ENCODE data around the gene DISC1. TPM values are rescaled to one million over a fixed set of nuclear protein-coding genes. Genes with fewer than 3 reads are reported as not detected.
"Not testable (repeated sequence)": the region's sequence is repeated elsewhere in the genome, so short reads cannot be mapped to it uniquely, and the experiment has no call there.

DISC1 gene
- total RNA-seq, 2 donors from 2014 or later: 7.9 to 10.9 TPM

DNA sequence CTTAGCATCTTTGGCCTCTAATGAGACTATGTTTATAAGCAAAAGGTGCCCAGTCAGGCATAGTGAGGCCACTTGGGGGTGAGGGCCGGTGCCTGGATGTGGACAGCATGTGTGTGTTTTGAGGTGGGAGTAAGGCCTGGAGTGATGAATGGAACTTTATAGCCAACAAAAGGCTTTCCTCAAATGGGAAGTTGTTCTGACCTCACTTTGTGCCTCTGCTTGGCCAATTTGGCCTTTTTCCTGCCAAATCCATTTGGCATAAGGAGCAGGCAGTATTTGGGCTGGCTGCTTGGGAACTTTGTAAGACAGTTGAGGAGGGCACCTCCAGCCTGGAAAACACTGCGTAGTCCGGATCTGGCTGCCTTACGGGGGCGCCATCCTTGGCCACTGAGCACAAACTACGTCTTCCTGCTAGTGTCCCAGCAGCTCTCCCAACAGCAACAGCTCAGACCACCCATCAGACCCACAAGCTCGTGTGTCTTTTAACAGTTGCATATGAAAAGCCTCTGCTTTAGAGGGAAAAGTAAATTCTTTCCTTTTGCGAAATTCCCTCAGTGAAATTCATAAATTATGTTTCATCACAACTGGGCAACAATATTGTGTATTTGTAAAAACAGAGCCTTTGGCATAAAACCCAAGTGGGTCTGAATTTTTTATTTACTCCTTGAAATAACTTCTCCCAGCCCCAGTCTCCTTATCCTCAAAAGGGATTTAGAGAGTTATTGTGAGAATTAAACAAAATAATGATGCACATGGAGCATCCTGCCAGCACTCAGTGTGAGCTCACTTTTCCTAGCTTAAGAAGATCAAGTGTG lies 322.9 kb downstream of the DISC1 start:
- intact Hi-C loops (cut with DNase I): no loop called here
- DNase-seq (ENCODE audit: low spot score): no peak

- intact Hi-C loops (cut with DNase I): no loop called here
These were observed 323.9 kb downstream of the DISC1 start for GRCh38 chr1:231950331-231951128.

DNA sequence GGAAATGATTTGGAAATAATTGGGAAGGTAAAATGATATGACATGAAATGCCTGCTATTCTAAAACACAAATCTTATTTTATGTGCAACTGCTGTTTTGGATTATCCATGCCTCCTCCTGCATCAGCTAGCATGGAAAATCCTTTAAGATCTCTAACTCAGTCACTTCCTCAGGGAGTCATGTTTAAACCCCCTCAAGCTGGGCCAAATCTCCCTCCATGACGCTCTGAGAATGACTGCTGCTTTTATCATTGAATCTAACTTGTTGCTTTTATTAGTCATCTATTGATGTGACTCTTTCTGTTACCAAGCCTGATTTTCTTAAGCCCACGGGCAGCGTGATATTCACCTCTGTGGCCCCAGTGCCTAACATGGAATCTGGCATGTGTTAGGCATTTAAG lies 324.8 kb downstream of the DISC1 start:
- no peak for DNase-seq (ENCODE audit: low spot score)
- intact Hi-C loops (cut with DNase I): no loop called here

More at GRCh38 chr1:231950331-231951128, 323.9 kb downstream of the DISC1 start:
- DNase-seq (ENCODE audit: low spot score): no peak

- no peak for DNase-seq (ENCODE audit: low spot score)
These were observed 325.6 kb downstream of the DISC1 start for GRCh38 chr1:231952154-231952553.

DNA sequence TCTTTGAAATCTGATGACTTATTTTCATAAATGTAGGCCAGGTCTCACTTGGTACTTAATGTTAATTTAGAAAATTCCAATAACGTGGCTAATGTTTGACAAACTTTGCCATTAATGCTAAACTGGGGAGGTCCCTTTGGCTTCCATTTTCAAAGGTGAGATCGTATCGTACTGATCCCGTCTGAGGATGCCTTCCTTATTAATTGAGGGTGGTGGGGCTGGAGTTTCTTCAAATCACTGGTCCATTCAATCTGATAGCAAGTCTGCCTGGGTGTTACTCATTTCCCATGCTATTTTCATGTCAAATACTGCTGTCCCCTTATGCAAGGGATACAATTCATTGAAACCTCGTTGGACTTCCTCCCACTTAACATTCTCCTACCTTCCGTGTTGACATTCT lies 327.1 kb downstream of the DISC1 start:
- no peak for DNase-seq (ENCODE audit: low spot score)
- intact Hi-C loops (cut with DNase I): no loop called here

More at GRCh38 chr1:231952154-231952553, 325.6 kb downstream of the DISC1 start:
- intact Hi-C loops (cut with DNase I): no loop called here

DNA sequence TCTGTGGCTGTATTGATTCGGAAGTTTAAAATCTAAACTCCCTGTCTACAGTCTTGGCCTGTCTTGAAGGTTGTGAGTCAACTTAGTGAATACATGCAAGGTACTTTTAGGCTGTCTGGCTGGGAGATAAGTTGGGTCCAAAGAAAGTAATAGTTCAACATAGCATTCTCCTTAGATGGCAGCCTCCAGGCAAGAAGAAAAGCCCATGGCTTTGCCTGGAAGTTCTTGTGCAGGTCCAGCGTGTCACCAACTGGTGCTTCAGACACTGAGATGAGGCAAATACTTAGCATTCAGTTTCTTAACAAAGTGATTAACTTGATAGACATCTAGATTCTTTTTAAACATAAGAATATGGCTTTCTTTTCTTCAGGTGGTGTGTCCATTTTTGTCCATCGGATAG lies 328.2 kb downstream of the DISC1 start:
- intact Hi-C loops (cut with DNase I): no loop called here
- DNase-seq (ENCODE audit: low spot score): no peak

GRCh38 chr1:231957359-231957758 lies 330.8 kb downstream of the DISC1 start:
- intact Hi-C loops (cut with DNase I): no loop called here
- no peak for DNase-seq (ENCODE audit: low spot score)

DNA sequence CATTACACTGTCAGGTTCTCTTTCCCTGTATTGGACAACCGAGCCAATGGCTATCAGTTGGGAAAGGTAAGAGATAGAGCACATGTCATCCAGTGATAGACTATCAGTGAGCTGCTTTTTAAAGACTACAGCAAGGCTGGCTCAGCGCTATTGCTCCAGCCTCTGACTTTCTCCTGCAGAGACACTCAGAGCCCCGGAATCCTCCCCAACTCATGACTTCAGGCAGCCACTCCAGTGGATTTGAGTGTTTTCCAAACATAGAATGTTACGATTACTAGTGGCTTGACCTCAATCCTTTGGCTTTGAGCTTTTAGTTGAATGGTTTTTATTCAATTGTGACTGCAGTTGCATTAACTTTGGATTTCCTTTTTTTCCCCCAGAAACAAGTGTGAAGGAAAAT lies 331.9 kb downstream of the DISC1 start:
- intact Hi-C loops (cut with DNase I): no loop called here
- no peak for DNase-seq (ENCODE audit: low spot score)

- intact Hi-C loops (cut with DNase I): no loop called here
- DNase-seq (ENCODE audit: low spot score): no peak
These were observed 332.8 kb downstream of the DISC1 start for GRCh38 chr1:231959225-231959884.

DNA sequence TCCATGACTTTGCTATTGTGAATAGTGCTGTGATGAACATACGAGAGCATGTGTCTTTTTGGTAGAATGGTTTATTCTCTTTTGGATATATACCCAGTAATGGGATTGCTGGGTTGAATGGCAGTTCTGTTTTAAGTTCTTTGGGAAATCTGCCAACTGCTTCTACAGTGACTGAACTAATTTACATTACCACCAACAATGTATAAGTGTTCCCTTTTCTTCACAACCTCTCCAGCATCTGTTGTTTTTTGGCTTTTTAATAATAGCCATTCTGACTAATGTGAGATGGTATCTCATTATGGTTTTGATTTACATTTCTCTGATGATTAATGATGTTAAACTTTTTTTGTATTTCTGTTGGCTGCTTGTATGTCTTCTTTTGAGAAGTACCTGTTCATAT lies 335.2 kb downstream of the DISC1 start:
- intact Hi-C loops (cut with DNase I); DNase-seq (ENCODE audit: low spot score): not testable (repeated sequence)

- intact Hi-C loops (cut with DNase I): no loop called here
- DNase-seq (ENCODE audit: low spot score): no peak
These were observed 336.0 kb downstream of the DISC1 start for GRCh38 chr1:231962636-231963035.

DNA sequence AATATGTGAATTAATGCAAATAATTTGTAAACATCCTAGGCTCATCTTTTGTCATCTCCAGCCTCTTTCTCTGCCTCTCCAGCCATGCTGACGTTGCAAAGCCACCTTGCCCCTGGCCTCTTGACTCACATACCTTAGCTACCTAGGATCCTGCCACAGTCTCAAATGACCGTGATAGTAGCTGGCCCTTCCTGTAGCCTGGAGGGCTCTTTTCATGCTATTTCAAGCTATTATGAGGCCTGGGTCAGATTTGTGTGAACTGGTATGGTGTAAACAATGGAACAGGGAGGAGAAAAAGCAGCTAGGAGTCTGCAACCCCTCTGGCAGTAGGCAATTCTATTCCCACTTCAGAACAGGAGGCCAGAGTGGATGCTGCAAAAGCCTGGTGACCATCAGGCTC lies 337.7 kb downstream of the DISC1 start:
- intact Hi-C loops (cut with DNase I): no loop called here
- no peak for DNase-seq (ENCODE audit: low spot score)

DNA sequence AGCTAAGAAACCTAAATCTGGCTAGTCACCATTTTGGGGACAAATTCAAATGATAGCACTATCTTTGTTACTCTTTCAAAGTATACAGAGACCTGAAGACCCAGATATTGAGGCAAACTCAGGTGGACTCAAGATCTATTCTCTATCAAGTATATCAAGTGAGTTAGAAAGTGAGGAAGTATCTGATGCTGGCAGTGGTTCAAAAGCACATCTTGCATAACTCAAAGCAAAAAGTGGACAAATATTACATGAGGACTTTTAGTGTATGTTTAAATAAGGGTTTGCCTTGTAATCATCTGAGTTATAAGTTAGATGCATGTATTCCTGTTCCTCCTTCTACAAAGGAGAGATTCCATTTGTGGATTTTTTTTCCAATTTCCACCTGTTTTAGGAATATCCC lies 338.4 kb downstream of the DISC1 start:
- DNase-seq (ENCODE audit: low spot score): no peak

GRCh38 chr1:231965615-231966014 lies 339.0 kb downstream of the DISC1 start:
- no peak for DNase-seq (ENCODE audit: low spot score)
- intact Hi-C loops (cut with DNase I): no loop called here

More for the DNA sequence above, 338.4 kb downstream of the DISC1 start:
- intact Hi-C loops (cut with DNase I): no loop called here

- no peak for DNase-seq (ENCODE audit: low spot score)
- intact Hi-C loops (cut with DNase I): no loop called here
These were observed 340.4 kb downstream of the DISC1 start for GRCh38 chr1:231966983-231967382.

- intact Hi-C loops (cut with DNase I): no loop called here
- no peak for DNase-seq (ENCODE audit: low spot score)
These were observed 342.5 kb downstream of the DISC1 start for GRCh38 chr1:231969076-231969475.

DNA sequence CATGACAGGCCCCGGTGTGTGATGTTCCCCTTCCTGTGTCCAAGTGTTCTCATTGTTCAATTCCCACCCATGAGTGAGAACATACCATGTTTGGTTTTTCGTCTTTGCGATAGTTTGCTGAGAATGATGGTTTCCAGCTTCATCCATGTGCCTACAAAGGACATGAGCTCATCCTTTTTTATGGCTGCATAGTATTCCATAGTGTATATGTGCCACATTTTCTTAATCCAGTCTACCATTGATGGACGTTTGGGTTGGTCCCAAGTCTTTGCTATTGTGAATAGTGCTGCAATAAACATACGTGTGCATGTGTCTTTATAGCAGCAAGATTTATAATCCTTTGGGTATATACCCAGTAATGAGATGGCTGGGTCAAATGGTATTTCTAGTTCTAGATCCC lies 343.2 kb downstream of the DISC1 start:
- DNase-seq (ENCODE audit: low spot score); intact Hi-C loops (cut with DNase I): not testable (repeated sequence)

- intact Hi-C loops (cut with DNase I): no loop called here
- no peak for DNase-seq (ENCODE audit: low spot score)
These were observed 344.1 kb downstream of the DISC1 start for GRCh38 chr1:231970684-231971083.

DNA sequence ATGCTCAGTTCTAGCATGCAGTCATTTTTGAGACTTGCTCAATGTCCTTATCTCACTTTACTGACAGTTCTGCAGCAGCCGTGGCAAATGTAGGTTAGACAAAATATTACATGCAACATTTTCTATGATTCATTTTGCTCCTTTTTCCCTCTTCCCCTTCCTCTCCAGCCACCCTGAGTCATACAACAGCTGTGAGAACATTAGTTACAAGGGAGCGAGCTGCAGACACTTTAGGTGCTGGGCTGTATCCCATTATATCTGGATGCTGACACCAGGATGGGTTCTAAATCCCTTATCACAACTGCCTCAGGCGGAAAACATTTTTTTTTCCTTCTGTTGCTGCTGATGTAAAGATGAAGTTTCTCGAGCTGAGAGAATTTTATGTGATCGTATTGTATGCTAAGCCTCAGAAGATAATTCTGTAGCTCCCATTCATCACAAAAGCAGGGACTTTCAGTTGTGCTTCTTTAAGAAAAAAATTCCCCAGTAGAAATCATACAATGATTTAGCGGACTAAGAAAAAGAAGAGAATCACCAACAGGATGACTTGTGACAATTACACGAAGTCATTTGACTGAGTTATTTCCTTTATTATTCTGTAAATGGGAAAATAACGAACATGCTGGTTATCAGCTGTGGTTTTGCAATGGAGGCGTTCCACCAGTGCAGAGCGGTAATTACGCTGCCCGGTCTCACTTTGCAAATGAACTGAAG lies 345.0 kb downstream of the DISC1 start:
- intact Hi-C loops (cut with DNase I): no loop called here
- DNase-seq (ENCODE audit: low spot score): no peak

DNA sequence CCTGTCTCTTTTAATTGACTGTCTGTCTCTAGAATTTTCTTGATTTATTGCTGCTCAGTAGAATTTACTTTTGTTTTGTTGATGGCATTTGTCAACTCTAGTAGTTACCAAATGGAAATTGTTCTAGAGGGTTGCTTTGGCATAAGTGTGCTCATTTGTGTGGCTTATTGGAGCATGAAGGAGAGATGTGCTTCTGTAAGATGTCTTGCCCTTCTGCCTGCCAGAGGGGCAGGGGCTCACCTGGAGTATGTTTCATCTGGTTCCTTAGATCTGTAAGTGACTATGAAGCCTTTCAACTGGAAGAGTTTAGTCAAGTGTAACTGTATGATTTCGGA lies 345.5 kb downstream of the DISC1 start:
- intact Hi-C loops (cut with DNase I): no loop called here
- no peak for DNase-seq (ENCODE audit: low spot score)

Measured in posterior vena cava (tissue), 2 donors.